KMS-11 (cell line): ENCODE measurements around the gene PHF13.

Experiments used
- H2AFZ ChIP-seq: fragments of 200-600 bp; sonication (generic); 2 replicates; pipeline ENCODE4 v1.6.1; 2016; ENCODE audit warnings: antibody characterized with exemption, mixed run types, low read depth
- H3K27ac ChIP-seq: fragments of 200-600 bp; sonication (generic); 2 replicates; pipeline ENCODE4 v1.6.1; 2016; ENCODE audit warnings: mild to moderate bottlenecking, mixed run types
- H3K27me3 ChIP-seq: fragments of 200-600 bp; sonication (generic); 2 replicates; pipeline ENCODE4 v1.6.1; 2017; ENCODE audit warnings: mild to moderate bottlenecking, low read depth, mixed run types, moderate library complexity; ENCODE audit not compliant: insufficient read depth
- H3K36me3 ChIP-seq: fragments of 200-600 bp; sonication (generic); 2 replicates; pipeline ENCODE4 v1.6.1; 2017; ENCODE audit warnings: mild to moderate bottlenecking, mixed run types; ENCODE audit not compliant: insufficient read depth
- H3K4me1 ChIP-seq: fragments of 200-600 bp; sonication (generic); 2 replicates; pipeline ENCODE4 v1.6.1; 2016; ENCODE audit warnings: mild to moderate bottlenecking, low read depth, mixed run types; ENCODE audit not compliant: poor library complexity, severe bottlenecking
- H3K4me2 ChIP-seq: fragments of 200-600 bp; sonication (generic); 2 replicates; pipeline ENCODE4 v1.7.0; 2016; ENCODE audit warnings: mild to moderate bottlenecking, mixed run types
- H3K4me3 ChIP-seq: fragments of 200-600 bp; sonication (generic); IDR thresholded peaks from 2 replicates; pipeline ENCODE4 v1.6.1; 2017; ENCODE audit warnings: low read depth, low read length, mixed read lengths; ENCODE audit not compliant: insufficient read depth
- H3K79me2 ChIP-seq: fragments of 200-600 bp; sonication (generic); 2 replicates; pipeline ENCODE4 v1.6.1; 2016; ENCODE audit warnings: low read depth, mixed run types; ENCODE audit not compliant: insufficient read depth
- H3K9ac ChIP-seq: fragments of 200-600 bp; sonication (generic); 2 replicates; pipeline ENCODE4 v1.6.1; 2016; ENCODE audit warnings: mild to moderate bottlenecking, mixed run types
- H4K20me1 ChIP-seq: fragments of 200-600 bp; sonication (generic); 2 replicates; pipeline ENCODE4 v1.6.1; 2016; ENCODE audit warnings: mild to moderate bottlenecking, mixed run types; ENCODE audit not compliant: insufficient read depth
- TF ChIP-seq, protein P1 (sequence below): fragments of 200-600 bp; sonication (generic); conservative IDR thresholded peaks from 2 replicates; pipeline ENCODE4 v1.6.1; 2017; ENCODE audit warnings: low read depth, mild to moderate bottlenecking, antibody characterized with exemption, low read length, moderate library complexity, mixed read lengths

PHF13 gene

DNA sequence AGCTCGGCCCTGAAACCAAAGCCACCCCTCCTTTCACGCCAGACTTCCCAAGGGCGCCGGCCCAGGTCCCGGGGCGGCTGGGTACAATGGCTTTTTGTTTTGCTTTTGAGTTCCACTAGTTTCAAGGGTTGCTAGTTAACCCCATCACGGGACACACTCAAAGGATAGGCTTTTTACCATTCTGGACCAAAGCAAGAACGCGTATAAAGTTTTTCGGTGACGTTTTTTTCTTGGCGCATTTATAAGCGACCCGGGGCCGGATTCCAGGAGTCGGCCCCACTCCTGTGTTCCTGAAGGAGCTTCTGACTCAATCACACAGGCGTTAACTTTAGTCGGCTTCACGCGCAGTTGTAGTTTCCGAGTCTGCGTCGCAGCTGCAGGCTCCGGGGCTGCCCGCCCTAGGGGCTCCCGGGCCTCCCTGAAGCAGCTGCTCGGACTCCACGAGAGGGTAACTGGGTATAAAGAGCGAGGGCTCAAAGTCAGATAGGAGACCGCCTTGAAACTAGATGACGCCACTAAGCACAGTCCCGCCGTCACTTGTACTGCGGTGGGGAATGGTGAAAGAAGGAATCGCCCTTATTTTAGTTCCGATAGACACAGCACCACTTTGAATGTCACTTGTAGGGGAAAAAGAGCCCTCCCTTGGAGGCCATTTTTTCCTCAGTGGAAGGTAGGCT is 10.2 kb upstream of the PHF13 start:
- H3K4me1 ChIP-seq: peaks cover 25% of the 10 kb centered on the region
- peaks cover under 1% of the 10 kb centered on the region; the same call in 1 of the 2 replicates for H3K36me3 ChIP-seq
- peak overlapping the region; percentile 76 for H3K4me2 ChIP-seq
- H3K4me3 ChIP-seq: peak overlapping the region; percentile 77
- H3K27ac ChIP-seq: peak overlapping the region; percentile 92
- H3K9ac ChIP-seq: peak overlapping the region; percentile 82
- peaks cover 11% of the 10 kb centered on the region; the same call in 1 of the 2 replicates for H4K20me1 ChIP-seq
- TF ChIP-seq, protein P1, sequence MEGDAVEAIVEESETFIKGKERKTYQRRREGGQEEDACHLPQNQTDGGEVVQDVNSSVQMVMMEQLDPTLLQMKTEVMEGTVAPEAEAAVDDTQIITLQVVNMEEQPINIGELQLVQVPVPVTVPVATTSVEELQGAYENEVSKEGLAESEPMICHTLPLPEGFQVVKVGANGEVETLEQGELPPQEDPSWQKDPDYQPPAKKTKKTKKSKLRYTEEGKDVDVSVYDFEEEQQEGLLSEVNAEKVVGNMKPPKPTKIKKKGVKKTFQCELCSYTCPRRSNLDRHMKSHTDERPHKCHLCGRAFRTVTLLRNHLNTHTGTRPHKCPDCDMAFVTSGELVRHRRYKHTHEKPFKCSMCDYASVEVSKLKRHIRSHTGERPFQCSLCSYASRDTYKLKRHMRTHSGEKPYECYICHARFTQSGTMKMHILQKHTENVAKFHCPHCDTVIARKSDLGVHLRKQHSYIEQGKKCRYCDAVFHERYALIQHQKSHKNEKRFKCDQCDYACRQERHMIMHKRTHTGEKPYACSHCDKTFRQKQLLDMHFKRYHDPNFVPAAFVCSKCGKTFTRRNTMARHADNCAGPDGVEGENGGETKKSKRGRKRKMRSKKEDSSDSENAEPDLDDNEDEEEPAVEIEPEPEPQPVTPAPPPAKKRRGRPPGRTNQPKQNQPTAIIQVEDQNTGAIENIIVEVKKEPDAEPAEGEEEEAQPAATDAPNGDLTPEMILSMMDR: no peak
- H3K27me3 ChIP-seq: no peaks in the 10 kb centered on the region
- peak overlapping the region; percentile 78 for H2AFZ ChIP-seq
- peaks cover 40% of the 10 kb centered on the region for H3K79me2 ChIP-seq

DNA sequence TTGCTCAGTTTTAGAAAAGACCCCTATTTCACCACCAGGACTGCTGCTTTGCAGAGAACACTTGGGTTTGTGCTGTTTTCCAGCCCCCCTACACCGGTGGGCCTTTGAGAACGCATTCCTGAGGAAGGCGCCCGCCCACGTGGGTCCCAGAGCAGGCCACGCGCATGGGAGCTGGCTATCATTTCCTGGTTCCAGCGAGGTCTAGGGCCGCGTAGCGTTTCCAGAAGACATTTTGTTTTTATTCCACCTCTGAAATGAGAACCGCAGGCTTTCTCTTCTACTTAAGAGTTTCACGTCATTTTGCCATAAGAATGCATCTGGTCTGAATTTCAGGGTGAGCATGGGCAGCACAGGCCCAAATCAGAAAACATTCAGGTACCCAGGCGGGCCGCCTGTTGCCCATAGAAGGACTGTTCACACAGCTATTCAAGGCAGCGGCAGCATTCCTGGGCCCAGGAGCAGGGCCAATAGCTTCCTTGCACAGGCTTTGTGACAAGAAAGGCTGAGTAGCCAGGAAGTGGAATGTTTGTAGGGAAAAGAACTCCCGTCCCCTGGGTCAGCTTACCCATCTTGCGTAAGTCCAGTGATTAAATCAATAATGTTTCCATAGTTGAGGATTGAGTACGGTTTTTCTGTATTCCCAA is 9.5 kb upstream of the PHF13 start:
- Histone ChIP-seq H2AFZ (peak overlapping the region; percentile 78), H3K4me2 (peak overlapping the region; percentile 76)

DNA sequence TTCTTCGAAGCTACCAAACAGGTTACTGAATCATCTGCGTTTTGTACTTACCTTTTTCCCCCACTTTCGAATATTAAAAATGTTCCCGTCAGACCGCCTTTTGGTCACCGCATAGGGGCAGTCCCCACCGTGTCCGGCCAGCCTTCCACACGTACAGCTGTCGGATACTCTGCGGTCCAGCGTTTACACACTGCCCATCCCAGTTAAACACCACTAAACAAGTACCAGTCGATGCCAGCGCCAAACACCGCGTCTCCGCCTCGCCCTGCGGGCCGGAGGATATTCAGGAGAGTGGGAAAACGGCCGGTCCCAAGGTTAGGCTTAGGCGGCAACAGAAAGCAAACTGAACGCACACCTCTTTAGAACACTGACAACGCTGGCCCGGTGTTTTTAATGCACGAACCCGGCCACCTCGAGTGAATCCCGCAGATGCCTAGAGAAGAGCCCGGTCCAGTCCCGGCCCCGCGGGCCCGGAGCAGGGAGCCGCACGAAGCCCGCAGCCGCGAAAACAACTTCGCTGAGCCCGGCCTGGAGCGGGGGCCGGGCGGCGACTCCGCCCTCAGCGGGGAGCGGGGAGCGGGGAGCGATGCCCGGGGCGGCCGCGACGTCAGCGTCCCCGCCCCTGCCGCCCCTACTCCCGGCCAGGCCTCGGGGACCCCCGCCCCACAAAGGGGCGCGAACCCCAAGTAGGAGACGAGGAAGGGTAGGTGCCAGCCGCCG is 730 bp upstream of the PHF13 start:
- Histone ChIP-seq H2AFZ (peak overlapping the region; percentile 91), H3K79me2 (peaks cover 28% of the 10 kb centered on the region), H3K4me3 (peak overlapping the region; percentile 88), H3K9ac (peak overlapping the region; percentile 55), H3K4me1 (peaks cover 33% of the 10 kb centered on the region), H3K4me2 (peak overlapping the region; percentile 96), H4K20me1 (no peaks in the 10 kb centered on the region), H3K27ac (peak overlapping the region; percentile 46), H3K36me3 (no peaks in the 10 kb centered on the region; the same call in 1 of the 2 replicates), H3K27me3 (no peaks in the 10 kb centered on the region)
- TF ChIP-seq, protein P1: no peak

More for the DNA sequence above, 9.5 kb upstream of the PHF13 start:
- Histone ChIP-seq H3K79me2 (peaks cover 34% of the 10 kb centered on the region), H3K27ac (peak overlapping the region; percentile 92), H3K4me1 (peaks cover 29% of the 10 kb centered on the region), H3K36me3 (no peaks in the 10 kb centered on the region; the same call in 1 of the 2 replicates), H3K4me3 (peak overlapping the region; percentile 77), H3K9ac (peak overlapping the region; percentile 82), H3K27me3 (no peaks in the 10 kb centered on the region), H4K20me1 (peaks cover 11% of the 10 kb centered on the region; the same call in 1 of the 2 replicates)
- TF ChIP-seq, protein P1: no peak
